A673 (cell line): ENCODE data around the gene PASK. TPM values are rescaled to one million over a fixed set of nuclear protein-coding genes. Genes with fewer than 3 reads are reported as not detected.

Experiments used
- BruUV-seq: library from RNA; stranded (reverse); fragments of 400-500 nt; replicated peaks from 2 replicates; lab custom pipeline; 2021; lab: Mats Ljungman, UMichigan
- CTCF ChIA-PET: fragments of 300-600 bp; sonication (Branson Sonifier 250); formaldehyde crosslinking; loops from one replicate; lab custom pipeline; 2022; ENCODE audit warnings: antibody characterized with exemption; lab: Charles Lee
- POLR2A ChIA-PET: fragments of 300-600 bp; sonication (Branson Sonifier 250); formaldehyde crosslinking; loops from one replicate; lab custom pipeline; 2022; ENCODE audit warnings: antibody characterized with exemption; ENCODE audit not compliant: low non-redundant PET; lab: Charles Lee
- DNase-seq: peaks from one replicate; pipeline ENCODE4 v3.0.0-alpha.2; 2015; ENCODE audit warnings: low spot score
- H3K27ac ChIP-seq: fragments of 200-600 bp; sonication (generic); 2 replicates; pipeline ENCODE4 v1.5.1; 2016; ENCODE audit warnings: mixed run types, low read depth, mild to moderate bottlenecking, mixed read lengths, antibody characterized with exemption, low read length; ENCODE audit not compliant: poor library complexity, severe bottlenecking
- H3K27me3 ChIP-seq: fragments of 200-600 bp; sonication (generic); replicated peaks from 2 replicates; pipeline ENCODE4 v1.6.1; 2017; ENCODE audit warnings: mixed run types, low read depth, mild to moderate bottlenecking, mixed read lengths, antibody characterized with exemption, low read length; ENCODE audit not compliant: insufficient read depth, poor library complexity
- H3K36me3 ChIP-seq: fragments of 200-600 bp; sonication (generic); 2 replicates; pipeline ENCODE4 v1.6.1; 2016; ENCODE audit warnings: mixed run types, mild to moderate bottlenecking, mixed read lengths, antibody characterized with exemption, low read length; ENCODE audit not compliant: insufficient read depth, poor library complexity, severe bottlenecking
- H3K4me1 ChIP-seq: fragments of 200-600 bp; sonication (generic); 2 replicates; pipeline ENCODE4 v1.6.1; 2017; ENCODE audit warnings: mixed run types, mild to moderate bottlenecking, mixed read lengths, antibody characterized with exemption, low read length; ENCODE audit not compliant: insufficient read depth, poor library complexity, severe bottlenecking
- H3K4me3 ChIP-seq: fragments of 200-600 bp; sonication (generic); 2 replicates; pipeline ENCODE4 v1.5.1; 2016; ENCODE audit warnings: low read depth, mixed run types, mild to moderate bottlenecking, mixed read lengths, low read length; ENCODE audit not compliant: poor library complexity, severe bottlenecking
- H3K9me3 ChIP-seq: fragments of 200-600 bp; sonication (generic); 2 replicates; pipeline ENCODE4 v1.6.1; 2016; ENCODE audit warnings: mixed run types, low read depth, mild to moderate bottlenecking, mixed read lengths, antibody characterized with exemption, low read length; ENCODE audit not compliant: poor library complexity, severe bottlenecking
- EZH2 ChIP-seq: fragments of 200-600 bp; sonication (generic); IDR thresholded peaks from 2 replicates; pipeline ENCODE4 v1.6.1; 2017; ENCODE audit warnings: borderline replicate concordance, low read depth, mild to moderate bottlenecking, mixed read lengths, antibody characterized with exemption, low read length; ENCODE audit not compliant: poor library complexity, severe bottlenecking
- intact Hi-C: fragments of 100-400 bp; cut with micrococcal nuclease; formaldehyde crosslinking; loops from one replicate; pipeline ENCODE4 v1.10.0; 2022; ENCODE audit not compliant: unreplicated experiment
- total RNA-seq: library from RNA; stranded (reverse); gene quantifications from 2 replicates; pipeline ENCODE4 v1.2.3, GENCODE V29; 2021
- TF ChIP-seq, protein P1 (sequence below): fragments of 300-800, 200-600 bp; sonication (generic); conservative IDR thresholded peaks from 2 replicates; pipeline ENCODE4 v1.5.1; 2017; ENCODE audit warnings: low read depth, mild to moderate bottlenecking, antibody characterized with exemption, low read length, moderate library complexity, mixed read lengths

The PASK gene
- total RNA-seq, 1 experiment from 2014 or later, result 59.4 TPM

DNA sequence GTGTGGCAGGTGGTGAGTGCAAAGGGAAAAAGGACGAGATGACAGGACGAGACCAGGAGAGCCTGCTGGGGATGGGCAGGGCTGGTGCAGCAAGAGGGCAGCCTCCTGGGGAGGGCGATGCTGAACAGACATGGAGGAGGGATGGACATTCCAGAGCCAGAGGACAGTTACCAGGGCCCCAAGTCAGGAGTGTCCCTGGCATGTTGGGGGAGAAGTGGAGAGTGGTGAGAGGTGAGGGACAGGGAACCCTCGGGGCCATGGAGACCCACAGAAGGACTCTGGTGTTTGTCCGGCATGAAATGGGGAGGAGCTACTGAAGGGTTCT is 66.2 kb downstream of the PASK start:
- Histone ChIP-seq H3K9me3 (no peaks in the 10 kb centered on the region), H3K4me1 (no peaks in the 10 kb centered on the region), H3K27me3 (no peaks in the 10 kb centered on the region), H3K4me3 (no peak overlapping the region), H3K27ac (no peak overlapping the region), H3K36me3 (peaks cover 18% of the 10 kb centered on the region)
- CTCF ChIA-PET, result no interaction called here
- BruUV-seq, result no TSS peak
- TF ChIP-seq EZH2, result no peak
- TF ChIP-seq, protein P1, sequence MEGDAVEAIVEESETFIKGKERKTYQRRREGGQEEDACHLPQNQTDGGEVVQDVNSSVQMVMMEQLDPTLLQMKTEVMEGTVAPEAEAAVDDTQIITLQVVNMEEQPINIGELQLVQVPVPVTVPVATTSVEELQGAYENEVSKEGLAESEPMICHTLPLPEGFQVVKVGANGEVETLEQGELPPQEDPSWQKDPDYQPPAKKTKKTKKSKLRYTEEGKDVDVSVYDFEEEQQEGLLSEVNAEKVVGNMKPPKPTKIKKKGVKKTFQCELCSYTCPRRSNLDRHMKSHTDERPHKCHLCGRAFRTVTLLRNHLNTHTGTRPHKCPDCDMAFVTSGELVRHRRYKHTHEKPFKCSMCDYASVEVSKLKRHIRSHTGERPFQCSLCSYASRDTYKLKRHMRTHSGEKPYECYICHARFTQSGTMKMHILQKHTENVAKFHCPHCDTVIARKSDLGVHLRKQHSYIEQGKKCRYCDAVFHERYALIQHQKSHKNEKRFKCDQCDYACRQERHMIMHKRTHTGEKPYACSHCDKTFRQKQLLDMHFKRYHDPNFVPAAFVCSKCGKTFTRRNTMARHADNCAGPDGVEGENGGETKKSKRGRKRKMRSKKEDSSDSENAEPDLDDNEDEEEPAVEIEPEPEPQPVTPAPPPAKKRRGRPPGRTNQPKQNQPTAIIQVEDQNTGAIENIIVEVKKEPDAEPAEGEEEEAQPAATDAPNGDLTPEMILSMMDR, result no peak
- POLR2A ChIA-PET, result no interaction called here
- intact Hi-C loops, result no loop called here
- no peak for DNase-seq

DNA sequence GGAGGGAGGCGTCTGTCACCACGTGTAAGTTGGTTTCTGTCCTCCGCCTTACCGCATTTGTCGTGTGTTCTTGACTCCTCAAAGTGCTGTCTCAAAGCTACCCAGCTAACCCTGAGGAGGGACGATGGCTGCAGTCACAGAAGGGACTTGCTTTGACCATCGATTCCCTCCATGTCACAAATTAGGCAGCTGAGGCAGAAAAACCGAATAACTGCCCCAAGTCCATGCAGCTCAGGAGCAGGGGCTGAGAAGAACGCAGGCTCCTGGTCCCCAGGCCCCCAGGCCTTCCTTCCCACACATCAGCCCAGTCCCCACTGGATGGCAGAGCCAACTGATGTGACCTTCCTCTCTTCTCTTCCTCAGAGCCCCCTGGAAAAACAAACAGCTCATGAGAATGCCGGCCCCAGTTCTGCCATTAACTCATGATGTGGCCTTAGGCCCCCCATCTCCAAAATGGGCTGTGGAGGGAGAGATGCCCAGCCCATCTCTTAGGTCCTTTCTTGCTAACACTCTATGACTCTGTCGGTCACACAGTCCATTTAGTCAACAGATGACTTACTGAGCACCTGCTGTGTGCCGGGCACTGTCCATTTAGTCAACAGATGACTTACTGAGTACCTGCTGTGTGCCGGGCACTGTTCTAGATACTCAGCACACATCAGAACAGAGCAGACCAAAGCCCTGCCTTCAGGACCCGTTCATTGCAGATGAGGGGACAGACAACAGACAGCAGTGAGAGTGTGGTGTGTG is 66.8 kb downstream of the PASK start:
- peaks cover 12% of the 10 kb centered on the region for H3K36me3 ChIP-seq
- POLR2A ChIA-PET, result no interaction called here
- H3K27ac ChIP-seq, result no peak overlapping the region
- H3K9me3 ChIP-seq, result no peaks in the 10 kb centered on the region
- DNase-seq, result no peak
- no TSS peak for BruUV-seq
- CTCF ChIA-PET, result no interaction called here
- H3K4me3 ChIP-seq, result no peak overlapping the region
- TF ChIP-seq, protein P1, result no peak
- TF ChIP-seq EZH2, result no peak
- intact Hi-C loops, result no loop called here
- no peaks in the 10 kb centered on the region for H3K27me3 ChIP-seq
- H3K4me1 ChIP-seq, result no peaks in the 10 kb centered on the region

DNA sequence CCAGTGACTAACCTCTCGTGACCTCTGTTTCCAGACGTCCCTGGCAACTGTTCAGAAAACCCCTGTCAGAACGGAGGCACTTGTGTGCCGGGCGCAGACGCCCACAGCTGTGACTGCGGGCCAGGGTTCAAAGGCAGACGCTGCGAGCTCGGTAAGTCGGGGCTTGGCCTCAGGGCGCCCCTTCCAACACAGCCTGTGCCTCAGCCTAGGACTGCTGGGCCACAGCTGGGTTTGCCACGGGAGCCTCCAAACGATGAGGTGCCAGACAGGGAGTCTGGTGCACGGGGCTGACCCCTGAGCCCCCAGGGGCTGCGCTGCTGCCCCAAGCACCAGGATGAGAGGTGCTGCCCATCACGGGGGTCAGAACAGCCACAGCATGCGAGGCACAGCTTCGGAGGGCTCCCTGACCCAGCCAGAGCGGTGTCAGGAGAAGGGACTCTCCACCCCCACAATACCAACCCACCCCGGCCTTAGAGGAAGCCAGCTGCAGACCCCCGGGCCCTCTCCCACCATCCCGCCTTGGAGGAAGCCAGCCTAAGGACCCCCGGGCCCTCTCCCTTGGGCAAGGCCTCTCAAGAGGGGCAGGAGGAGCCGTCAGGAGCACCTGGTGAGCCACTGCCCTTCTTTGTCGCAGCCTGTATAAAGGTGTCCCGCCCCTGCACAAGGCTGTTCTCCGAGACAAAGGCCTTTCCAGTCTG is 67.5 kb downstream of the PASK start:
- Histone ChIP-seq H3K27ac (no peak overlapping the region), H3K4me1 (no peaks in the 10 kb centered on the region), H3K27me3 (no peaks in the 10 kb centered on the region), H3K9me3 (no peaks in the 10 kb centered on the region), H3K36me3 (peaks cover 7% of the 10 kb centered on the region), H3K4me3 (no peak overlapping the region)
- BruUV-seq, result no TSS peak
- no peak for TF ChIP-seq EZH2
- TF ChIP-seq, protein P1, result no peak
- ChIA-PET CTCF (no interaction called here), POLR2A (no interaction called here)
- DNase-seq, result no peak
- intact Hi-C loops, result no loop called here
